ENCODE data around the gene PEG3. TPM values are rescaled to one million over a fixed set of nuclear protein-coding genes. Genes with fewer than 3 reads are reported as not detected.
A peak's percentile ranks its signal among the peaks of the same experiment; 100 is the strongest.

Gene PEG3
- total and polyA plus RNA-seq, 2 of the 13 experiments (the other 11 are each of a cell fraction or from before 2014, with no cell fraction given), result 217 to 394 TPM

DNA sequence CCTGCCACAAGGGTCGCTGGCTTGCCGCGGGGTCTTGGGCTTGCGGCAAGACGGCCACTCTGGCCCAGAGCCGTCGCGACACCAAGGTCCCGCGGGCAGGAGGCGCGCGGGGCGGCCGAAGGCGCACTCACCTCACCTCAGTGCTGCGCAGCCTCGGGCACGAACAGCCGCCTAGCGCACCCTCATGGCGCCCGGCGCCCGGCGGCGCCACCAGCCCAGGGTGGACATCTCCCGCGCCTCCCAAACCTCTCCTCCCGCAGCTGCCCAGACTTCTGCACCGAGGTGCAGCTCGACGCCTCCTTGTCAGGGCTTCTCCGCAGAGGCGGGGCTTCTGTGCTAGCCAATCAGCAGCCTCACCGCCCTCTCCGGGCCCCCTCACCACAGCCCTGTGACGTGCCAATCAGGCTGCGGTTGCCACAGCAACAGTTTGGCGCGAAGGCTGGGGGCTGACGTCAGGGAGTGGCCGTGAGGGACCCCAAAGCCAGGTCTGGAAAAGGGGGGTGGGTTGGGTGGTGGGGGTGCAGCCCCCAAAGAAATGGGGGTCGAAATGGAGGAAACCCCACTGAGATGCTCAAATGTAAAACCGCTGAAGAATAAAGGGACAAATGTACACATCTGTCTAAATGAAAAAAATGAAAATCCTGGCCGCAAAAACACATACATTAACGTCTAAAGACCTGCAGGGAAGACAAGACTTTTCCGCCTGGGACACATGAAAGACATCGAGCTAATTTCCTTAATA, at the start of gene PEG3, which contains the start of gene ZIM2 (continued):
- TF ChIP-seq BORCS8-MEF2B (CRISPR knock-in tag; IDR thresholded peaks at IDR 0.05) (no peak), ZNF143 (CRISPR knock-in tag; IDR thresholded peaks at IDR 0.05) (no peak), ZNF138 (CRISPR knock-in tag; IDR thresholded peaks at IDR 0.05; ENCODE audit: low read depth) (no peak), MEF2D (CRISPR knock-in tag; IDR thresholded peaks at IDR 0.05) (no peak), RFX3 (CRISPR knock-in tag; IDR thresholded peaks at IDR 0.05) (peak; percentile 89), KDM2A (CRISPR knock-in tag; IDR thresholded peaks at IDR 0.05; ENCODE audit: borderline replicate concordance, low read depth) (no peak), RARG (CRISPR knock-in tag; IDR thresholded peaks at IDR 0.05; ENCODE audit: low read depth) (no peak), TAF1 (CRISPR knock-in tag; IDR thresholded peaks at IDR 0.05) (peak; percentile 93; the same call in 1 of the 2 replicates), NFE2L2 (IDR thresholded peaks at IDR 0.05; ENCODE audit: low read length) (no peak), ZNF343 (CRISPR knock-in tag; IDR thresholded peaks at IDR 0.05) (no peak), ZC3H13 (CRISPR knock-in tag; IDR thresholded peaks at IDR 0.05) (no peak; the same call in 1 of the 2 replicates), ZNF7 (CRISPR knock-in tag; IDR thresholded peaks at IDR 0.05) (no peak), RAD21 (CRISPR knock-in tag; IDR thresholded peaks at IDR 0.05) (0 out of 2 replicates have a peak, but pooled peaks have one; percentile 34), ARHGAP35 (CRISPR knock-in tag; IDR thresholded peaks at IDR 0.05; ENCODE audit: borderline replicate concordance) (no peak), ZNF792 (CRISPR knock-in tag; IDR thresholded peaks at IDR 0.05) (0 out of 2 replicates have a peak, but pooled peaks have one; percentile 41), SMARCE1 (IDR thresholded peaks at IDR 0.05; ENCODE audit: borderline replicate concordance) (no peak), PRMT3 (CRISPR knock-in tag; IDR thresholded peaks at IDR 0.05; ENCODE audit: borderline replicate concordance, low read depth) (no peak), ZFP37 (CRISPR knock-in tag; IDR thresholded peaks at IDR 0.05; ENCODE audit: borderline replicate concordance) (0 out of 2 replicates have a peak, but pooled peaks have one; percentile 56), HDAC1 (CRISPR knock-in tag; IDR thresholded peaks at IDR 0.05) (no peak; the same call in 1 of the 2 replicates), ZFP1 (CRISPR knock-in tag; IDR thresholded peaks at IDR 0.05) (no peak), HNRNPH1 (optimal IDR thresholded peaks at IDR 0.05; ENCODE audit: low read depth, low read length) (peak; percentile 95), DNMT3B (CRISPR knock-in tag; conservative IDR thresholded peaks at IDR 0.05) (no peak), ZNF644 (CRISPR knock-in tag; IDR thresholded peaks at IDR 0.05; ENCODE audit: low read depth) (no peak), BHLHE40 (IDR thresholded peaks at IDR 0.05; ENCODE audit: low read length) (no peak), YY1 (IDR thresholded peaks at IDR 0.05; ENCODE audit: insufficient read depth, insufficient replicate concordance, low read depth, low read length) (peak; percentile 50), MED13 (CRISPR knock-in tag; IDR thresholded peaks at IDR 0.05) (peak; percentile 61; the same call in 1 of the 2 replicates), ZNF552 (CRISPR knock-in tag; IDR thresholded peaks at IDR 0.05; ENCODE audit: borderline replicate concordance) (no peak), NR2F2 (IDR thresholded peaks at IDR 0.05; ENCODE audit: borderline replicate concordance, low read depth) (no peak), ATF3 (CRISPR knock-in tag; IDR thresholded peaks at IDR 0.05) (no peak)
- TF ChIP-seq, protein P1, sequence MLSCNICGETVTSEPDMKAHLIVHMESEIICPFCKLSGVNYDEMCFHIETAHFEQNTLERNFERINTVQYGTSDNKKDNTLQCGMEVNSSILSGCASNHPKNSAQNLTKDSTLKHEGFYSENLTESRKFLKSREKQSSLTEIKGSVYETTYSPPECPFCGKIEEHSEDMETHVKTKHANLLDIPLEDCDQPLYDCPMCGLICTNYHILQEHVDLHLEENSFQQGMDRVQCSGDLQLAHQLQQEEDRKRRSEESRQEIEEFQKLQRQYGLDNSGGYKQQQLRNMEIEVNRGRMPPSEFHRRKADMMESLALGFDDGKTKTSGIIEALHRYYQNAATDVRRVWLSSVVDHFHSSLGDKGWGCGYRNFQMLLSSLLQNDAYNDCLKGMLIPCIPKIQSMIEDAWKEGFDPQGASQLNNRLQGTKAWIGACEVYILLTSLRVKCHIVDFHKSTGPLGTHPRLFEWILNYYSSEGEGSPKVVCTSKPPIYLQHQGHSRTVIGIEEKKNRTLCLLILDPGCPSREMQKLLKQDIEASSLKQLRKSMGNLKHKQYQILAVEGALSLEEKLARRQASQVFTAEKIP (CRISPR knock-in tag; IDR thresholded peaks at IDR 0.05; ENCODE audit: borderline replicate concordance), result no peak
- TF ChIP-seq, protein P2, sequence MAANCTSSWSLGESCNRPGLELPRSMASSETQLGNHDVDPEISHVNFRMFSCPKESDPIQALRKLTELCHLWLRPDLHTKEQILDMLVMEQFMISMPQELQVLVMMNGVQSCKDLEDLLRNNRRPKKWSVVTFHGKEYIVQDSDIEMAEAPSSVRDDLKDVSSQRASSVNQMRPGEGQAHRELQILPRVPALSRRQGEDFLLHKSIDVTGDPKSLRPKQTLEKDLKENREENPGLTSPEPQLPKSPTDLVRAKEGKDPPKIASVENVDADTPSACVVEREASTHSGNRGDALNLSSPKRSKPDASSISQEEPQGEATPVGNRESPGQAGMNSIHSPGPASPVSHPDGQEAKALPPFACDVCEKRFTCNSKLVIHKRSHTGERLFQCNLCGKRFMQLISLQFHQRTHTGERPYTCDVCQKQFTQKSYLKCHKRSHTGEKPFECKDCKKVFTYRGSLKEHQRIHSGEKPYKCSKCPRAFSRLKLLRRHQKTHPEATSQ (CRISPR knock-in tag; IDR thresholded peaks at IDR 0.05; ENCODE audit: borderline replicate concordance), result no peak

Measured in HepG2 (cell line).